Cerebellar cortex (tissue), 1 donor: ENCODE data around the gene CFAP53.
"Not testable (repeated sequence)": the region's sequence is repeated elsewhere in the genome, so short reads cannot be mapped to it uniquely, and the experiment has no call there.

Experiments
- DNase-seq: peaks from one replicate; pipeline ENCODE4 v3.0.0-alpha.2; 2015; ENCODE audit warnings: low spot score

CFAP53 gene

DNA sequence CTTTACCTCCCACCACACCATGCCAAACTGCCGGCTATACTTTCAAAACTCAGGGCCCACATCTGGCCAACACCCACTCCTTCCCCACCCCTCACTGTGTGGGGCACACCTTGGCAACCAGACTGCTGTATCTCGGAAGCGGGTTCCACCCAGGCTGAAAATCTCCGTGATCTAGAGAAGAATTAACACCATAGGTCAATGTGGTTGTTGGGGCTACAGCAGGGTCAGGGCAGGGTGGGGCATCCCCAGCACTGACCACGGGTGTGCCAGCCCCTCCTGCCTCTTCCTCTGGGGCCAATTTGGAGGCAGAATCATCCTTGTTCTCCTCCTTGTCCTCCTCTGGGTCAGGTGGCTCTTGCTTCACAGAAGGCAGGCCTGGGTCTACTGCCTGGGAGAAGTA lies 6.3 kb upstream of the CFAP53 start:
- no peak for DNase-seq

DNA sequence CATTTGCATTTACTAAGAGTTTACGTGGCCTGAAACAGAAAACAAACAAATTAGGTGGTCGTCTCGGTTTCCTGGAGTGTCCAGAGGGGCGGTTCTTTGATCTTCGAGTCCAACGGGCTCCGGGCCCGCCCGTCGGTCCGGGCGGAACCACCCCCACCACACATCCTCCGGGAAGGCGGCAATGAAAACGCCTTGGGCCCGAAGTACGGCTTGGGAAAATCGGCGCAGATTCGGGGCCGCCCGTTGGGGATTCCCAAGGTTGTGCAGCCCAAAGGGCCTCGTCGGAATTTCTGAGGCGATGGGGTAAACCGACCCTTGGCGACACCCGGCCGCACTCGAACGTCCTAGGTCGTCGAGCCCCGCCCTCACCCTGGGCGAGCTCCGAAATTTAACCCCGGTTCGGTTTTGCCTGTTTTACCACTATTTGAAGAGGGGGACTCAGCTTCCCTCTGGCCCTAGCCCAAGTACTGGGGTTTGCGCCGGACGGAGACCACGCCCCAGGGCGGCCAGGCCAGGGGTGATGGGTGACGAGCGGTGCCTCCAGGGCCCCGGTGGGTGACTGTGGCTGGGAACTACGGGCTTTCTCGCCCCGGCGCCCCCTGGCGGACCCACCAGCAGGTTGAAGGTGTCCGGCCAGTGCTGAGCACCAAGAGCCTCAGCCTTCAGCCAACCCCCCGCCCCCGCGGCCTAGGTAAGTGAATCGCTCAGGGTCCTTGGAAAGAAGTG lies 1.9 kb upstream of the CFAP53 start:
- DNase-seq, result no peak

DNA sequence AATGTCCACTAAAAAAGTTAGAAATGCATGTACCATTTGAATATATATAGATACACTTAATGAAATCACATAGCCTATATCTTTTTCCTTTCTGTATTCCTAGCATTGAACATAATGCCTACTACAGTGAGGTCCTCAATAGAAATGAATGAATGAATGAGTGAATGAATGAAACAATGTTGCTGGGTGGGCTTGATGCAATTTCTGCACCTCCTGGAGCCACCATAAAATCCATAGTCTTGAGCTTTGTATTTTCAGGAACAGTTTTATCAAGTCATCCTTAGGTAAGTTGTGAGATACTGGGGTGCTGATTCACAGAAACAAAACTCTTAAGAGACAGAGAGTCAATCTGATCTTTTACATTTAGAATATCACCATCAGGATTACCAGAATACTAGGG lies 3.3 kb downstream of the CFAP53 start:
- DNase-seq, result no peak

DNA sequence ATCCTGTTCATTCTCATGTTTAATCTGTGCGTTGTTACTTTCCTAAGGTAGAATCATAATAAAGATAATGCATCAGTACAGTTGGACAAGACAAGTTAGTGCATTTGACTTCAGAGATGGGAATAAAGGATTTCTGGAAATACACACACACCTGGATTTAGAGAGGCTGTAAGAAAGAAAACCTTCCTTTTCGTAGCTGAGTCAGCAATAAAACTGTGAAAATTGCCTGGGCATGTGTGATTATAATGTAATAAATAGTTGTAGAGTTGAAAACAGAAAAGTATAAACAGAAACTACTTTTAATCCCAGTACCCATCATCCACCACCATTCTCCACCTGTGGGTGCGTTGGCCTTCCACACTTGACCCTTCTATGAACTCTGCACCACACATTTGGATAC lies 15.4 kb downstream of the CFAP53 start:
- DNase-seq, result no peak

DNA sequence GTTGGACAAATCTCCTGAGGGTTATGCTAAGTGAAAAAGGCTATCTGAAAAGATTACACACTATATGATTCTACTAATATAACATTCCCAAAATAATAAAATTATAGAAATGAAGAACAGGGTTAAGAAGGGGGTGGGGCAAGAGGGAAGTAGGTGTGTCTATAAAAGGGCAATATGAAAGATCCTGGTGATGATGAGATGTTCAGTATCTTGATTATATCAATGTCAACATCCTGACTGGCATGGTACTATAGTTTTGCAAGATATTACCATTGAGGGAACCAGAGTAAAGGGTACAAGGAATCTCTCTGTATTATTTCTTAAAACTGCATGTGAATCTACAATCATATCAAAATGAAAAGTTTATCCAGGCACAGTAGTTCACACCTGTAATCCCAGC lies 16.7 kb downstream of the CFAP53 start:
- no peak for DNase-seq

DNA sequence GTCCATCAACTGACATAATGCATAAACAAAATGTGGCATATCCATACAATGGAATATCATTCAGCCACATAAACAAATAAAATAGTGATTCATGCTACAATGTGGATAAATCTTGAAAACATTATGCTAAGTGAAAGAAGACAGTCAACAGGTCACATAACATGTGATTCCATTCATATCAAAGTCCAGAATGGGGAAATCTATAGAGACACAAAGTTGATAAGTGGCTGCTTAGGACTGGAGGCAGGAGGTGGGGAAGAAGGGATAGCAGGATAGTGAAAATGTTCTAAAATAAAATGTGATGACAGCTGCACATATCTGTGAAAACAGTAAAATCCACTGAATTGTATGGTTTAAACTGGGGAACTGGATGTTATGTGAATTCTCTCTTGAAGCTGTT lies 18.7 kb downstream of the CFAP53 start:
- no peak for DNase-seq

DNA sequence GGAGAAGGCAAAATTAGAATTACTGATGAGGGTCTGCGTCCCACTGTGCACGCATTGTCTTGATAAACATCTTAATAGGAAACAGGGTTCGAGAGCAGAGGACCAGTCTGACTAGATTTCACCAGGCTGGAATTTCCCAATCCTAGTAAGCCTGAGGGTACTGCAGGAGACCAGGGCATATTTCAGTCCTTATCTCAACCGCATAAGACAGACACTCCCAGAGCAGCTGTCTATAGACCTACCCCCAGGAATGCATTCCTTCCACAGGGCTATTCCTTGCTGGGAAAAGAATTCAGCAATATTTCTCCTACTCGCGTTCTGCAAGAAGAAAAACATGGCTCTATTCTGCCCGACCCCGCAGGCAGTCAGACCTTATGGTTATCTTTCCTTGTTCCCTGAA lies 24.5 kb downstream of the CFAP53 start:
- DNase-seq, result not testable (repeated sequence)

DNA sequence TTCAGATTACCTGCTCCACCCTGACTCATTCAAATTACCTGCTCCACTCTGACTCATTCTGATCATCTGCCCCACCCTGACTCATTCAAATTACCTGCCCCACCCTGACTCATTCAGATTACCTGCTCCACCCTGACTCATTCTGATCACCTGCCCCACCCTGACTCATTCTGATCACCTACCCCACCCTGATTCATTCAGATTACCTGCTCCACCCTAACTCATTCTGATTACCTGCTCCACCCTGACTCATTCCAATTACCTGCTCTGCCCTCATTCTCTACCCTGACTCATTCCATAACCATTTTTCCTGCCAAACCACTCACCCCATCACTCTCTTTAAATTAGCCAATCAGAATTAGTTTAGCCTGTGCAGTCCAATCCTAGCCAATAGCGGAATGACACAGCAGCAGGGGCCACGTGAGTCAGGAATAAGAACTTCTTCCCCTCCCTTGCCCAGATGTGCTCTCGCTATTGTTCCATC lies 26.2 kb downstream of the CFAP53 start:
- no peak for DNase-seq

DNA sequence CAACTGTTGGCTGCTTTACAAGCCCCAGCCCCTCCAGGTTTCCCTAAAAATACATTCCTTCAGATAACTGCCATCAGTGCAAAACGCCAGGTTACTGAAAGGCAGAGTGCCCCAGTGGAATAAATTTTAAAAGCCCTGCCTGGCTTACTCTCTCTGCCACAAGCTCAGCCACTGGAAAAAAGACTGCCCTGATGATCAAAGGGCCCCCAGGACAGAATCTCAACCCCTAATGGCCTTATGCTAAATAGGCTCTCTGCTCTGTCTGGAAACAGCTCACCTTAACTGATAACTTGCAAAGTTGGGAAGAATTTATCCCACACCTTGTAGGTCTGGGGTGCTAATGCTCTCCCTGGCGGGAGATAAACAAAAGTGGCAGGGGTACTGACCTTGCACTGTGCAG lies 33.9 kb downstream of the CFAP53 start:
- no peak for DNase-seq

DNA sequence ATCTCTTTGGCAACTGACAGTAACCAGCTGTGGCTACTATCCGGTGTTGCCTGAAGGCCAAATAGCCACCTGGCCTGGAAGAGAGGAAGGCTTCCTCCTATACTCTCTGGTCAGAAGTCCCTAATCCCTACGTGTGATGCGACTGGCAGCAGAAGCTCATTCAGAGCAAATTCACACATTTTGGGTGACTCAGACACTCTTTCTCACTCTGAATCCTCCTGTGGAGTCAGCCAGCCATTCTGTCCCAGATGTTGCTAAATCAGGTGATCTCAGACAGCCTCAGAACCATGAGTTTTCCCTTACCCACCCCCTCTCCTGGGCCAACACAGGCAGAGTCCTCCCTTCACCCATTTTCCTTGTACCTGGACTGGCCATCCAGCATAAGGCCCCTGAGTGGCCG lies 34.7 kb downstream of the CFAP53 start:
- DNase-seq, result no peak

DNA sequence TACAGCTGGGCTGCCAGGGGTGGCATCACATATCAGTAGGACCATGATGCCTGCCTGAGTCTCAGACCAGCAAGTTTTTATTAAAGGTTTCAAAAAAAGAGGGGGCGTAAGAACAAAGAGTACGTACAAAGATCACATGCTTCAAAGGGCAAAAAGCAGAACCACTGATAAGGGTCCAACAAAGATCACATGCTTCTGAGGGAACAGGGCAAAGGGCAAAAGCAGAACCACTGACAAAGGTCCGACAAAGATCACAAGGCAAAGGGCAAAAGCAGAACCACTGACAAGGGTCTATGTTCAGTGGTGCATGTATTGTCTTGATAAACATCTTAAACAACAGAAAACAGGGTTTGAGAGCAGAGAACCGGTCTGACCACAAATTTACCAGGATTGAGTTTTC lies 46.0 kb downstream of the CFAP53 start:
- not testable (repeated sequence) for DNase-seq

DNA sequence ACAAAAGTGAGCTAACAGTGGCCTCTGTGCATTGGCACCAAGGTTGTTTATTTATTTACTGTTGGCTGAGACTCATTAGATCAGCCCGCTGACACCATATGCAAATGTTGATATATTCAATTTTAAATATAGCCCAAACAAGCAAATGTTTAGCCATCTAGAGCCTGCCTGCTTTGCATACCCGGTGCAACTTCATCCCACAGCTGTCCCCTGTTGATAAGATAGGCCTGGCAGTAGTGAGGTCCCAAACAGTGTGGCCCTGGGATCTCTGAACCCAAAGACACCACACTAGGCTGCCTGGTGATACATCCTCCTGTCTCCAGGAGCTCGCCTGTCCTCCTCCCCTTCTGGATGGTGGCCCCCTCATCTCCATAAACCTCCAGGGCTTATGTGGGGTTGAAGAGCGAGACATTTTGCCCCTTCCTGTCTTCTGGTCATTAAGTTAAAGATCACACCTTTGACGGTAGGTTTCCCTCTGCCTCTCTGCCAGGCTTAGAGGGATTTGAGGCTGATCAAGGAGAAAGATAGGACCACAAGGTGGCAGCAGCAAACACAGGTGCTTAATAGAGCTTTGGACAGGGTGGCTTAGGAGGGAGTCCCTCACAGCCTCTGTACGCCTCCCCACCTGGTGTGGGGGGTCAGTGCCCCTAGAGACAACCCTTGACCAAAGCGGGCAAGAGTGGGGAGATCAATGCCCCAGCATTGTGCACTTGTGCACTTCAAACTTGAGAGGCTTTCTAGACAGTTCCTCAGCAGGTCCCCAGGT lies 47.7 kb downstream of the CFAP53 start:
- peak; percentile 23 for DNase-seq

DNA sequence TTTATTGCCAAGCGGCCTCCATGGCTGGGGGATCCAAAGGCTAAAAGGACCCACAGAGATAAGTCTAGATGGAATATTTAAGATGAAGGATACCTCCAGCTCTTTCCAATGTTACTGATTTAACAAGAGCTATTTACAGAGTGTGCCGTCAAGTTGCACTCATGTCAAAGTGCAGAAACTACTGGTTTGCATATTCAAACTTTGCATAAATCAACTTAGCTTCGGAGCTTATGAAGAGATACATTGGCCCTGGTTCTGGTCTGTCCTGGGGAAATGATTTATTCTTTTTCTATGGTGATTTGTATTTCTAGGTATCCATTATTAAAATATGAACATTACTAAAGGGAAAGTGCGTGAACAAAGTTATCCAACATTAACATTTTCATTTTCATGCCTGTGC lies 57.0 kb downstream of the CFAP53 start:
- DNase-seq, result no peak

DNA sequence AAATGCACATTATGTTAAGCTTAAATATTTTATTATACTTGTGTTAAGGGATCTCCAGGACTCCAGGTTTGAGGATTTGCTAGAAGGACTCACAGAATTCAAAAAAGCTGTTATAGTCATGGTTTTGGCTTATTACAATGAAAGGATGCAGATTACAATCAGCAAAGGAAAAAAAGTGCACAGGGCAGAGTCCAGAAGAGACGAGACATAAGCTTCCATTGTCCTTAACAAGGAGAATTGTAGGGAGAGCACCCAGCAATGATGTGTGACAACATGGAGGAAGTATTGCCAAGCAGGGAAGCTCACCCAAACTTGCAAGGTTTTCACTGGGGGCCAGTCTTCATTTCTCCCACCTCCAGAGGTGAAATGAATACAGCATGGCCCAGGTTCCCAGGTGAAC lies 58.6 kb downstream of the CFAP53 start:
- DNase-seq, result no peak

DNA sequence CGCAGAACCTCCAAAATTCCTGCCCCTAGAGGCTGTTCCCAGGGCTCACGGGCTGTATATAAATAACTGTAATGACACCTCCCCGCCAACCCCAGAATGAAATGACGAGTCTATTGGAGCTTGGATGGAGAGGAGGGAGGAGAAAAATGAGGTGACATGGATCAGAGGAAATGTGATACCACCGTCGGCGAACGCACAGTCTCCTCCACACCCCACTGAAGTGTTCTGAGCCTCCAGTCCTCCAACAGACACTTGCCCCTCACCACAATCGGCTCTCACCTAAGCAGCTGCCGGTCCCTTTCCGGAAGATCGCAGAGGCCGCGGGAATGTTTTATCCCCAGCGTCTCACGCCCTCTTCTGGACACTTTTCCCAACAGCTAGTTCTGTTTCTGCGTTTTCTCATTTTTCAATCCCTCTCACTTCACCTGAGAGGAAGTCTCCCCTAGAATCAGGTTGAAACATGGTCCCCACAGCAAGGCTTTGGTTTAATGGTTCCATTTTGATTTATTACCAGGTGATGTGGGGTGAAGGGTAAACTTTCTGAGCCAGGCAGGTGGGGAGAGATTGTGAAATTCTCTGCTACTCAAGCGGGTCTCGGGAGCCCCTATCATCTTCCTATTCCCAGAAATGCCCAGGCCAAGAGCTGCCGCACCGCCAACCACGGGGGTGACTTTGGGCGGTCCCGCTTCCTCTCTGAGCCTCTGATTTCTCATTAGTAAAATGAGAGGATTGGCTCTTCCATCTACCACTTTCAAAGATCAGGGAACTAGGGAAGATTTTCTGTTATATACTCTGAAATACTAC lies 62.3 kb downstream of the CFAP53 start:
- DNase-seq, result peak; percentile 71

DNA sequence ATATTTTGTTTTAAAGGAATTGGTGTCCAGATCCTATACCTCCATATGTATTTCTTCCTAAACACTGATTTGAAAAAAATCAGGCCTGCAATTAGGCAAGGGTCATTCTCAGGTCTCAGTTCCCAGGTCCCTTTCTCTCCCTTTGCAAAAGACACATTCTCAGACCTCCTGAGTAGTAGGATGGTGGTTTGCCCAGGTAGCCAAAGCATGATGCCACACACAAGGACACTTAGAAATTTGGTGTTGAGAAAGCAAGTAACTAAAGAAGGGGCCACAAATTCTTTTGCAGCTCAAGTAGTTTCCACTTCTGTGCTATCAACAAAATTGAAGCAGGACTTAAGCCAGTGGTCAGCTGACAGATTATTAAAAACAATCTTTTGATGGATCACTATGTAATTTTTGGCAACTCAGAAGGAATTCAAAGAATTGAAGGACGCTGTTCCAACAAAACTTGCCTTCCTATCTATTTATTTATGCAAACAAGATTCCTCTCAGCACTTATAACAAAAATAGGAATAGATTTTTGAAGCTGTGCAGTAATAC lies 64.7 kb downstream of the CFAP53 start:
- DNase-seq, result no peak

DNA sequence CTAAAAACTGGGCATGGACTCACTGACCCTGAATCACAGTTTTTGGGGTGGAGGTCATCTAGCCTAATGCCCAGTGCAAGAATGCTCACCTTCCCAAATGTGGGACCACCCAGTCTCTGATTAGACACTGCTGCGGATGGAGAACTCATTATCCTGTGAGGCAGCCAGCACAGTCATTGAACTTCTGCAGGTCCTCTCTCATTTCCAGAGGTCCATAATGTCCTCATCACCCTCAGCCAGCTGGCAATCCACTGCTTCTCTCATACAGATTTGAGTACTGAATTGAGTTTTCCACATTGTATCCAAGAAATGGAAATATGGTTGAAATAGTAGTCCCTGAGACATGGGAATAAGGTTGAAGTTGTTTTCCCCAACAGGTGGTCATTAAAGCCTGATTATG lies 66.4 kb downstream of the CFAP53 start:
- DNase-seq, result no peak

DNA sequence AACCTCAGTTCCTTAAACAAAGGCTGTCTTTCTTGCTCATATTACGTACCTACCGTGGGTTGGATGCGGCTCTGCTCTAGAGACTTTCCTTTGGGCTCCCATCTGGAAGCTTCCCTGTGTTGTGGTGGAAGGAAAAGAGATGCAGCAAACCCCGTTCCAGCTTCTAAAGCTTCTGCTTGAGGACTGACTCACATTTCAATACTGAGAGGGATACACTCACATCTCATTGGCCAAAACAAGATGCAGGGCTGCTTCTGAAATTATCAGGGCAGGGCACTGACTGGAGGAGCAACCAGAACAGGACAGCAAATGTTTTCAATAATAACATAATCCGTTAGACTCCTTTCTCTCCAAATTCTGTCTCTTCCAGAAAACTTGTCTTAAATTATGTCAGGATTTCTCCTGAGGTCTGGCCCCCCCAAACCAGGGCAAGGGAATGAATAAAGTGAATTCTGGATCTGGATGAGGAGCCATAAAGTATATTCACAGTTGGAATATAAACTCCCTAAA lies 66.9 kb downstream of the CFAP53 start:
- no peak for DNase-seq

DNA sequence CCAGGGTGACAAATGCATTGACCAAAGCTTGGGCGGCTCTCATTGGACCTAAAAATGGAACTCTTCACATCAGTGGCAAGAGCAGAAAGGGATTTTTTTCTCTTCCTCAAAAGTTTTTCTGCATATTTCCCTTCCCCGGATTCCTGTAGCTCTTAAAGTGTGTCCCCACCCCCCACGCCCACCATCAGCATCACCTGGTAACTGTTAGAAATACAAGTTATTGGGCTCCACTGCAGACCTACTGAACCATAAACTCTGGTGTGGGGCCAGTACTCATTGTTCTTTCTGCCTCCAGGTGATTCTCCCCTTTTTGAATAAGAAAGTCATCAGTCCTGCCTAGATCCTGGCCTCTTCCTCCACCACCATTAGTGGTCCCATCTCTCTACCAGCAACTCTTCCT lies 70.0 kb downstream of the CFAP53 start:
- DNase-seq, result no peak

DNA sequence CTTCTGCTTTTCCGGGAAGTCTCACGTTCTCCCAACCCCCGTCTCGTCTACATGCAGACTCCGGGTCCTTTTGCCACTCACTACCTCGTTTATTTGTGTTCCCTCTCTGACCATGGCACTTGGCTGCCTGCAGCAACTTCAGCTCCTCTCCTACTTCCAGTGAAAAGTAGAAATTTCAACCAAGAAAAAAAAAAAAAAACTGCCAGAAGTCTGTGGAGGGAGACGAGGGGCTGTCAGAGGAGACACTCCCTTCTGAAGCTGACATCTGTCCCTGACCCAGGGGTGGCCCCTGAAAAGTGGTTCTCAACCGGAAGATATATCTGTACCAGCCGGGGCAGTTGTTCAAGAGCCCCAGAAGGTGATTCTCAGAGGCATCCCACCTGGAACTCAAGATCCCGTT lies 70.6 kb downstream of the CFAP53 start:
- no peak for DNase-seq

DNA sequence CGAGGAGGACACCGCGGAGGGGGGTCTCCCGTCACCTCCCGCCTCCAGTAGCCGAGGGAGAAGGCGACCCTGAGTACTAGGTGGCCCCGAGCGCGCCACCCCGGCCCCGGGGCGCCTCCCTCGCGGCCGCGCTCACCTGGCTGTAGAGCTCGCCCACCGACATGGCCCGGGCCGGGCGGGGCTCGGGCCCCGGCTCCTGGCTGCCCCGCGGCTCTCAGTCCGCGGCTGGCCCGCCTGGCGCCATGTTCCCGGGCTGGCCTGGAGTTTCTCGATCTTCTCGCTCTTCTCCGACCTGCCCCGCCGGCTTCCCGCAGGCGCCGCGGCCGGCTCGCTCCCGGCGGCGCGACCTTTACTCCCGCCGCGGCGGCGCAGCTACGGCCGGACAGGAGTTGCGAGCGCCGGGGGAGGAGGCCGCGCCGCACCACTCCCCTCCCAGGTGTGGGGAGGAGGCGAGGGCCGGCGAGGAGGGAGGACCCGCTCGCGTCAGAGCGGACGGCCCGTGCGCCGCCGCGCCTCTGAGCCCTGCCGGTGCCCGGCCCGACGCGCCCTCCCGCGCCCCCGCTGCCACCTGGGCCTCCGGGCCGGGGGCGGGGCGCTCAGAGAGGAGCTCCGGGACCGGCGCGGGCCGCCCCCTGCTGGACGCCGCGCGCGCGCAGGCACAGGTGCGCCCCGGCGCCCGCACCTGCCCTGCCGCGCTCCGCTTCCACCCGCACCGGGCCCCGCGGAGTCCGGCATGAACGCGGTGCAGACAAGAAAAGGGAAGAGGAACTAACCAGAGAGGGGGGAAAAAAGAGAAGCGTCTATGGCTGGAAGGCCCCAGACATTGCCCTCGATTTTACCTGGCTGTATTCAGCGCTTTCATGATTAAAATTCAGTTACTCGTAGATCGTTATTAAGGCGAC lies 71.4 kb downstream of the CFAP53 start, which contains the start of gene MYO5B:
MYO5B (minus strand) TSS at position 517 of the 902 bp plus-strand sequence; CDS start at position 163, 354 bp downstream.
- DNase-seq, result no peak
